ENCODE data around the gene PLCG1.

Gene PLCG1

DNA sequence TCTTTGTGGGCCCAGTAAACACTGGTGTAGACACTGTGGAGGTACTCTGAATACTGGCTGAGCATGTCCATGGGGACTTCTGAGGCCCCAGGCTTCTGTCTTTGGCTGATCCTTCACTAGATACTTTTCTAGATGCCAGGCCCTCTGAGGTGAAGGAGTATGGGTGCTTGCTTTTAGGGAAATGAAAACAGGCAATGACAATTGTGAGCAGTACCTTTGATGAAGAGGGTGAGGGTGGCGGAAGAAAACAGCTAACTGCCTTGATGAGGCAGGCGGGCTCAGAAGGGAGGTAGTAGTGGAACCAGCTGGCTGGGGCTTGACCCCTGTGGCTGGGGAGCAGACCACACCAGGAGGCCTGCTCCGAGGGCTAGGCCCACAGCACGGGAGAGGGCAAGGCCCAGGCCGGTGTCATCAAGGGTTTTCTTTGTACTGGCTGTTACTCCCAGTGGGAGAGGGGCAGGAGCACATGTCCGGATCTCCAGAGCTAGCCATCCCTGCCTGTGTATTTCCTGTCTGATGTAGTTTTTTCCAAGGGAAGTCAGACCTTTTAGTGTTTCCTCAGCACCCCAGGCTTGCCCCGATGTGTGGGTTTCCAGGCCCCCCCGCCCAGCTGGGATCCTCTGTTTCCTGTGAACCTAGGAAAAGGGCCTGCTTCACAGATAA is 3.9 kb downstream of the PLCG1 start:
- no peak for ATAC-seq
- TF ChIP-seq, protein P1, sequence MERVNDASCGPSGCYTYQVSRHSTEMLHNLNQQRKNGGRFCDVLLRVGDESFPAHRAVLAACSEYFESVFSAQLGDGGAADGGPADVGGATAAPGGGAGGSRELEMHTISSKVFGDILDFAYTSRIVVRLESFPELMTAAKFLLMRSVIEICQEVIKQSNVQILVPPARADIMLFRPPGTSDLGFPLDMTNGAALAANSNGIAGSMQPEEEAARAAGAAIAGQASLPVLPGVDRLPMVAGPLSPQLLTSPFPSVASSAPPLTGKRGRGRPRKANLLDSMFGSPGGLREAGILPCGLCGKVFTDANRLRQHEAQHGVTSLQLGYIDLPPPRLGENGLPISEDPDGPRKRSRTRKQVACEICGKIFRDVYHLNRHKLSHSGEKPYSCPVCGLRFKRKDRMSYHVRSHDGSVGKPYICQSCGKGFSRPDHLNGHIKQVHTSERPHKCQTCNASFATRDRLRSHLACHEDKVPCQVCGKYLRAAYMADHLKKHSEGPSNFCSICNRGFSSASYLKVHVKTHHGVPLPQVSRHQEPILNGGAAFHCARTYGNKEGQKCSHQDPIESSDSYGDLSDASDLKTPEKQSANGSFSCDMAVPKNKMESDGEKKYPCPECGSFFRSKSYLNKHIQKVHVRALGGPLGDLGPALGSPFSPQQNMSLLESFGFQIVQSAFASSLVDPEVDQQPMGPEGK (CRISPR knock-in tag; IDR thresholded peaks at IDR 0.05; ENCODE audit: borderline replicate concordance), result no peak
- no peak for TF ChIP-seq TSHZ2 (CRISPR knock-in tag; IDR thresholded peaks at IDR 0.05)
- TF ChIP-seq OSR1 (CRISPR knock-in tag; IDR thresholded peaks at IDR 0.05), result no peak
- TF ChIP-seq PPARA (CRISPR knock-in tag; IDR thresholded peaks at IDR 0.05; ENCODE audit: borderline replicate concordance), result no peak
- TF ChIP-seq CSDC2 (CRISPR knock-in tag; IDR thresholded peaks at IDR 0.05), result no peak
- TF ChIP-seq RARB (CRISPR knock-in tag; IDR thresholded peaks at IDR 0.05), result no peak
- TF ChIP-seq ZC3H10 (CRISPR knock-in tag; IDR thresholded peaks at IDR 0.05), result no peak
- TF ChIP-seq TOX (CRISPR knock-in tag; IDR thresholded peaks at IDR 0.05; ENCODE audit: borderline replicate concordance), result no peak
- TF ChIP-seq, protein P2, sequence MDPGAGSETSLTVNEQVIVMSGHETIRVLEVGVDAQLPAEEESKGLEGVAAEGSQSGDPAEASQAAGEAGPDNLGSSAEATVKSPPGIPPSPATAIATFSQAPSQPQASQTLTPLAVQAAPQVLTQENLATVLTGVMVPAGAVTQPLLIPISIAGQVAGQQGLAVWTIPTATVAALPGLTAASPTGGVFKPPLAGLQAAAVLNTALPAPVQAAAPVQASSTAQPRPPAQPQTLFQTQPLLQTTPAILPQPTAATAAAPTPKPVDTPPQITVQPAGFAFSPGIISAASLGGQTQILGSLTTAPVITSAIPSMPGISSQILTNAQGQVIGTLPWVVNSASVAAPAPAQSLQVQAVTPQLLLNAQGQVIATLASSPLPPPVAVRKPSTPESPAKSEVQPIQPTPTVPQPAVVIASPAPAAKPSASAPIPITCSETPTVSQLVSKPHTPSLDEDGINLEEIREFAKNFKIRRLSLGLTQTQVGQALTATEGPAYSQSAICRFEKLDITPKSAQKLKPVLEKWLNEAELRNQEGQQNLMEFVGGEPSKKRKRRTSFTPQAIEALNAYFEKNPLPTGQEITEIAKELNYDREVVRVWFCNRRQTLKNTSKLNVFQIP (CRISPR knock-in tag; IDR thresholded peaks at IDR 0.05; ENCODE audit: borderline replicate concordance, low read depth), result no peak
- TF ChIP-seq ZFP3 (CRISPR knock-in tag; IDR thresholded peaks at IDR 0.05), result no peak

DNA sequence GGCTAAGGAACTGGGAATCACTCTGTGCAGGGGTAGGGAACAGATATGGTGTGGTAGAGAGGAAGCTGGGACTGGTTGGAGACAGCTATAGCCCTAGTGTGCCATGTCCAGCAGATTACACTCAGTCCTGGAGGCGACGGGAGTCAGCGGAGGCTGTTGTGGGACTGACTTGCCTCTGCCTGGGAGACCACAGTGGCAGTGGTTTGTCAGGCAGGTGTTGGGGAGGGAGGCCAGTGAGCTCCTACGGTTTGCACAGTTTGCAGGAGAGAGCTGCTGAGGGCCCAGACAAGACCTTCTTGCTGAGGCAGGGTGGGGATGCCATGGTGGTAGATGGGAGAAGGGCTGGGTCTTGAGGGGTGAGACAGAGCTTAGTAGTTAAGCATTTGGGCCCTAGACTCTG is 4.9 kb downstream of the PLCG1 start:
- ATAC-seq, result no peak
- TF ChIP-seq ZNF70 (CRISPR knock-in tag; IDR thresholded peaks at IDR 0.05) (no peak), RARB (CRISPR knock-in tag; IDR thresholded peaks at IDR 0.05) (no peak), TCF4 (CRISPR knock-in tag; IDR thresholded peaks at IDR 0.05; ENCODE audit: borderline replicate concordance) (no peak), PPARA (CRISPR knock-in tag; IDR thresholded peaks at IDR 0.05; ENCODE audit: borderline replicate concordance) (no peak), TSHZ2 (CRISPR knock-in tag; IDR thresholded peaks at IDR 0.05) (no peak), ZC3H10 (CRISPR knock-in tag; IDR thresholded peaks at IDR 0.05) (no peak), OSR1 (CRISPR knock-in tag; IDR thresholded peaks at IDR 0.05) (no peak), ISL1 (CRISPR knock-in tag; IDR thresholded peaks at IDR 0.05) (no peak), SNAI2 (CRISPR knock-in tag; IDR thresholded peaks at IDR 0.05) (no peak)
- TF ChIP-seq, protein P3, sequence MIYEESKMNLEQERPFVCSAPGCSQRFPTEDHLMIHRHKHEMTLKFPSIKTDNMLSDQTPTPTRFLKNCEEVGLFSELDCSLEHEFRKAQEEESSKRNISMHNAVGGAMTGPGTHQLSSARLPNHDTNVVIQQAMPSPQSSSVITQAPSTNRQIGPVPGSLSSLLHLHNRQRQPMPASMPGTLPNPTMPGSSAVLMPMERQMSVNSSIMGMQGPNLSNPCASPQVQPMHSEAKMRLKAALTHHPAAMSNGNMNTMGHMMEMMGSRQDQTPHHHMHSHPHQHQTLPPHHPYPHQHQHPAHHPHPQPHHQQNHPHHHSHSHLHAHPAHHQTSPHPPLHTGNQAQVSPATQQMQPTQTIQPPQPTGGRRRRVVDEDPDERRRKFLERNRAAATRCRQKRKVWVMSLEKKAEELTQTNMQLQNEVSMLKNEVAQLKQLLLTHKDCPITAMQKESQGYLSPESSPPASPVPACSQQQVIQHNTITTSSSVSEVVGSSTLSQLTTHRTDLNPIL (CRISPR knock-in tag; IDR thresholded peaks at IDR 0.05; ENCODE audit: low read depth), result no peak

DNA sequence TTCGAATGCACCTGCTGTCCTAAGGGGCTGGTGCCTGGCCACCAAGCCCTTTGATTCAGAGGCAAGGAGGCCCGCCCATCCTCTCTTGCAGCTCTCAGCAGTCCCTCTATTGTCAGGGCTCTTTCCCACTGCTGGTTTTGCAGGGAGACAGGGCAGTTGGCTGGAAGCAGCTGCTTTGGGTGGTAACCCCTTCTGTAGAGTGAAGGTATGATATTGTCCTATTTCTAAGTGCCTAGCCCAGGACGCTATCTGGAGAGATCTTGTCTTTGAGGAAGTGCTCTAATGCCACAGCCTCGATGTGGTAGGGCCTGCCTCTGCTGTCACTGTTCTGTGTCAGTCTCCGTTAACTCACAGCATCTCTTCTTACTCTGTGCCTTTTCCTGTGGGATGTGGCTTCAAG is 5.6 kb downstream of the PLCG1 start:
- ATAC-seq, result no peak

More for the DNA sequence above, 5.6 kb downstream of the PLCG1 start:
- no peak for TF ChIP-seq ZFP30 (CRISPR knock-in tag; IDR thresholded peaks at IDR 0.05)
- no peak for TF ChIP-seq ISL1 (CRISPR knock-in tag; IDR thresholded peaks at IDR 0.05)
- TF ChIP-seq, protein P3 (CRISPR knock-in tag; IDR thresholded peaks at IDR 0.05; ENCODE audit: low read depth), result no peak
- TF ChIP-seq ESRRG (CRISPR knock-in tag; IDR thresholded peaks at IDR 0.05), result no peak
- no peak for TF ChIP-seq TOX (CRISPR knock-in tag; IDR thresholded peaks at IDR 0.05; ENCODE audit: borderline replicate concordance)
- no peak for TF ChIP-seq ZNF8 (CRISPR knock-in tag; IDR thresholded peaks at IDR 0.05)
- no peak for TF ChIP-seq ZNF565 (CRISPR knock-in tag; conservative IDR thresholded peaks at IDR 0.05; ENCODE audit: low read depth)
- no peak for TF ChIP-seq PPARA (CRISPR knock-in tag; IDR thresholded peaks at IDR 0.05; ENCODE audit: borderline replicate concordance)
- TF ChIP-seq, protein P1 (CRISPR knock-in tag; IDR thresholded peaks at IDR 0.05; ENCODE audit: borderline replicate concordance), result no peak
- no peak for TF ChIP-seq ZFP3 (CRISPR knock-in tag; IDR thresholded peaks at IDR 0.05)

Measured in SK-N-SH treated with all-trans-retinoic acid at 6 μM for 48 hours (cell line).